Breast epithelium (tissue), 3 donors: ENCODE results near the gene PIK3R1.

Experiments used
- POLR2A ChIP-seq: fragments of 450-650 bp; IDR thresholded peaks from one replicate; pipeline ENCODE4 v1.6.1; 2016; ENCODE audit warnings: antibody characterized with exemption, mild to moderate bottlenecking, moderate library complexity
- TF ChIP-seq, protein P1 (sequence below), 3 donors: fragments of 450-650 bp; IDR thresholded peaks; one replicate each; pipeline ENCODE4 v1.5.1; 2016 to 2017; ENCODE audit warnings: antibody characterized with exemption in 3 of 3, mild to moderate bottlenecking in 3 of 3, moderate library complexity in 3 of 3

DNA sequence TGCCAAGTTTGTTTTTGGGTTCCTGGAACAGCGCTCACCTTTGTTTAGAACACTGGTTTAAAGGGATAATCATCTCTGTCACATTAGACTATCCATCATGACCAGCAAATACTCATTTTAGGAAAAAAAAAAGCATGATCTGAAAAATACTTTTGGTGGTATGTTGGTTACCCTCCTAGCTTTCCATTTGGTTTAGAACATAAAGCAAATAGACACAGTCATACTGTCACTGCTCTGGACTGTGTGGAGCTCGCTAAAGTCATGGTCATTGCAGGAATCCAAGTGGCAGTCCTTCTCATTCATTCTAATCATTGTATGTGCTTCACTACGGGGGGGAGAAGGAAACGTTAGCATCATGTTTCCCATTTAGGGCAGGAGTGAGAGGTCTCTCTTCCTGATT is 83.5 kb downstream of the PIK3R1 start:
- no peak for TF ChIP-seq POLR2A
- TF ChIP-seq, protein P1, sequence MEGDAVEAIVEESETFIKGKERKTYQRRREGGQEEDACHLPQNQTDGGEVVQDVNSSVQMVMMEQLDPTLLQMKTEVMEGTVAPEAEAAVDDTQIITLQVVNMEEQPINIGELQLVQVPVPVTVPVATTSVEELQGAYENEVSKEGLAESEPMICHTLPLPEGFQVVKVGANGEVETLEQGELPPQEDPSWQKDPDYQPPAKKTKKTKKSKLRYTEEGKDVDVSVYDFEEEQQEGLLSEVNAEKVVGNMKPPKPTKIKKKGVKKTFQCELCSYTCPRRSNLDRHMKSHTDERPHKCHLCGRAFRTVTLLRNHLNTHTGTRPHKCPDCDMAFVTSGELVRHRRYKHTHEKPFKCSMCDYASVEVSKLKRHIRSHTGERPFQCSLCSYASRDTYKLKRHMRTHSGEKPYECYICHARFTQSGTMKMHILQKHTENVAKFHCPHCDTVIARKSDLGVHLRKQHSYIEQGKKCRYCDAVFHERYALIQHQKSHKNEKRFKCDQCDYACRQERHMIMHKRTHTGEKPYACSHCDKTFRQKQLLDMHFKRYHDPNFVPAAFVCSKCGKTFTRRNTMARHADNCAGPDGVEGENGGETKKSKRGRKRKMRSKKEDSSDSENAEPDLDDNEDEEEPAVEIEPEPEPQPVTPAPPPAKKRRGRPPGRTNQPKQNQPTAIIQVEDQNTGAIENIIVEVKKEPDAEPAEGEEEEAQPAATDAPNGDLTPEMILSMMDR (IDR thresholded peaks at IDR 0.05): no peak
